ENCODE data around the gene HLA-F.

GRCh38 chr6:29750709-29751108 is 27.5 kb downstream of the HLA-F start:
- TF ChIP-seq POLR2A (IDR thresholded peaks at IDR 0.05): no peak
- TF ChIP-seq CTCF (IDR thresholded peaks at IDR 0.05): no peak
